CD4-positive, alpha-beta T cell treated with Interleukin-1 beta for 1 hour (primary cell): ENCODE data around the gene MORC3.
"Not testable (repeated sequence)": the region's sequence is repeated elsewhere in the genome, so short reads cannot be mapped to it uniquely, and the experiment has no call there.

Experiments
- DNase-seq, 2 donors: peaks; one replicate each; pipeline ENCODE4 v3.0.0-alpha.2; 2020 to 2022

Gene MORC3

DNA sequence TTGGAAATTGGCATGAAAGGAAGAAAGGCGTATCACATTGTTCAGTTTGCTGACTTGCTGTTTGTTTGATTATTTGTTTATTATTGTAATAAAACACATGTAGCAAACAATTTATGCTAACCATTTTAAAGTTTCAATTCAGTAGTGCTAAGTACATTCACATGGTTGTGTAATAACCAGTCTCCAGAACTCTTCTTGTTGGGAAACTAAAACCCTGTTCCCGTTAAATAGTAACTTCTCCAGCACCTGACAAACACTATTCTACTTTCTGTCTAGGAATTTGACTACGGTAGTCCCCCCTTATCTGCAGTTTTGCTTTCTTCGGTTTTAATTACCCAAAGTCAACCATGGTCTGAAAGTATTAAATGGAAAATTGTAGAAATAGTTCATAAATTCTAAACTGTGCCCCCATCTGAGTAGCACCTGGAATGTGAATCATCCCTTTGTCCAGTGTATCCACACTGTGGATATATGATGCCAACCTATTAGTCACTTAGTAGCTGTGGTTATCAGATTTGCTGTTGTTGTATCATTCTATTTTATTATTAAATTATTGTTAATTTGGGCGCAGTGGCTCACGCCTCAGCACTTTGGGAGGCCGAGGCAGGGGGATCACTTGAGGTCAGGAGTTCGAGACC is 5.5 kb downstream of the MORC3 start:
- DNase-seq, result no peak

DNA sequence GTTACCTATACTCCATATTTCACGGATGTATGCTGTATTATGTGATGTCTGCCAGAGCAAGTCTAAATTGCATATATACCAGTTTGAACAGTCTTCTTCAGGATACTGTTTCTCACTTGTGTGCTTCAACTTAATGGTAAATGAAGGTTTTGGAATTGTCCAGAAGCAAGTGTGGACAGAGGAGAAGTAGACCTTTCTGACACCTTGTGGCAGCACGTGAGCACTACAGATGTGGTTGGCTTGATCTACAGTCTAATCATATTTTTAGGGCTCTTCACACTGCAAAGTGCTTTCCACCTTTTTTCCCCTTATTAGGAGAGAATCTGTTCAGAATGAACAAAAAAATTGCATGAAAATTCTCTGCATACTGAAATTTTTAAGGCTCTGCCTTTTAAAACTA is 10.9 kb downstream of the MORC3 start:
- peak; percentile 59 to 60 for DNase-seq

DNA sequence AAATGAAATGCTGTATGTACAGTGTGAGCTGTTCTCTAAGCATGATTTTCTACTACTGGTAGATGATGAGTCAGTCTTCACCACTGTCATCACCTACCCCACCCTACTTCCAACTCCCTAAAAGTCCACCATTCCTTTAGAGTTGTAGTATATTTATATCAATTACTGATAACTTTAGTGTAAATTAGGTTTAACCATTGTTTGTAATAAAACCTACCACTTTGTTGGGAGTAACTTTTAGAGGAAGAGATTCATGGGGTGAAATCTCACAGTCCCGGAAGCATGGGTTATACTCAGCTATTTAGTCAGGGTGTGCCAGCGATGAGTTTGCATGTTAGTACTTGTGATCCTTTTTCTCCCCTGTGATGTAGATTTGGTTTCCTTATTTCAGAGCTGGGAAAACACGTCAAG is 17.1 kb downstream of the MORC3 start:
- no peak for DNase-seq

DNA sequence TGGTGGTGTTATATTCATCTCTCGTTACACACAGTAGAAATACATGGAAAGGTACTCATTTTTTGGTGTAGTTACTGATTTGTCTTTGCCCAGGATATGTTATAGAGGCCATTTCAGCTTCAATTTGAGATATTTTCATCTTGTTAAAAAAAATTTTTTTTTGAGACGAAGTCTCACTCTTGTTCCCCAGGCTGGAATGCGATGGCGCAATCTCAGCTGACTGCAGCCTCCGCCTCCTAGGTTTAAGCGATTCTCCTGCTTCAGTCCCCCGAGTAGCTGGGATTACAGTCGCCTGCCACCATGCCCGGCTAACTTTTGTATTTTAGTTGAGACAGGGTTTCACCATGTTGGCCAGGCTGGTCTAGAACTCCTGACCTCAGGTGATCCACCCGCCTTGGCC is 19.0 kb downstream of the MORC3 start:
- no peak for DNase-seq

DNA sequence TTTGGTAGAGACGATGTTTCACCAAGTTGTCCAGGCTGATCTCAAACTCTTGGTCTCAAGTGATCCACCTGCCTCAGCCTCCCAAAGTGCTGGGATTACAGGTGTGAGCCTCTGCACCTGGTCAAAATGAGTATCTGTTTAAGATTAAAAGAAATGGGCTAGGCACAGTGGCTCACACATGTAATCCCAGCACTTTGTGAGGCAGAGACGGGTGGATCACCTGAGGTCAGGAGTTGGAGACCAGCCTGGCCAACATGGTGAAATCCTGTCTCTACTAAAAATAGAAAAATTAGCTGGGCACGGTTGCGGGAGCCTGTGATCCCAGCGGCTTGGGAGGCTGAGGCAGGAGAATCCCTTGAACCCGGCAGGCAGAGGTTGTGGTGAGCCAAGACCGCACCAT is 22.6 kb downstream of the MORC3 start:
- not testable (repeated sequence) for DNase-seq

DNA sequence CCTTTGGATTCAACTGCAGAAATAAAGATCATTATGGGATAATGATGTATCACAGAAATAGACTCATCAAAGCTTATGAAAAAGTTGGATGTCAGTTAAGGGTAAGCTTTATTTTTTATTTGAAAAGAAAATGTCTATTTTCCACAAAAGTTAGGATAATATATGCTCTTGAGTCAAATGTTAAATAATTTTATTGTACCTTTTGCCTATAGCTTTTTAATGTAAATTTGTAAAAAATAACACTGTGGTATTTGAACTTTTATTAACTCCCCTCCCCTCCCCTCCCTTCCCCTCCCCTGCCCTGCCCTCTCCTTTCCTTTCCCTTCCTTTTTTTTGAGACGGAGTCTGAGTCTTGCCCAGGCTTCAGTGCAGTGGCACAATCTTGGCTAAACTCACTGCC is 24.9 kb downstream of the MORC3 start:
- DNase-seq, result no peak

DNA sequence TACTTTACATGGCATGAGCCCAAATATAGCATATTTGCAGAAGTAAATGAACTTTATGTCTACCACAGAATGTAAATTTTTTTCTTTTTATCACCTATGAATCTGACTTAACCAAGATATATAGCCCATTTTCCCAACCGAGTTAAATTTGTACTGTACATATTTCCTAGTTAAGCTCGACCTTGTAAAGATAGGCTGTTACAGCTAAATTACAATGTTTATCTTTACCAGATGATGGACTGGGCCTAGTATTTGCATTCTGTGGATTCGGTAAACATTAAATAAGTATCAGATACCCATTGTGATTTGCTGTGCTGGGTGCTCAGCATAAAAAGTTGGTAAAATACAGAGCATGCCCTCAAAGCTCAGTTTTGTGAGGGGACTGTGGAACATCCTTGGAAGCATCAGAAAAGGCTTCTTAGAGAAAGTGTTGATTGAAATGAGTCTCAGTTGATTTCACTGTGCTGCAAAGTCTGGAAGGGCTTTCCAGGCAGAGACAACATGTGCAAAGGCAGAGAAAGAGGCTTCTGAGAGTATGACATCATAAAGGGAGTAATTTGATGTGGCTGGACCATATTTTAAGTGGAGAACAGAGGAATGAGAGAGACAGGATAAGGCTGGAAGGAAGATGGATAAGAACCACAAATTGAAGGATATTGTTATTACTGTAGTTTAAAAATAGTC is 27.4 kb downstream of the MORC3 start:
- DNase-seq, result no peak

DNA sequence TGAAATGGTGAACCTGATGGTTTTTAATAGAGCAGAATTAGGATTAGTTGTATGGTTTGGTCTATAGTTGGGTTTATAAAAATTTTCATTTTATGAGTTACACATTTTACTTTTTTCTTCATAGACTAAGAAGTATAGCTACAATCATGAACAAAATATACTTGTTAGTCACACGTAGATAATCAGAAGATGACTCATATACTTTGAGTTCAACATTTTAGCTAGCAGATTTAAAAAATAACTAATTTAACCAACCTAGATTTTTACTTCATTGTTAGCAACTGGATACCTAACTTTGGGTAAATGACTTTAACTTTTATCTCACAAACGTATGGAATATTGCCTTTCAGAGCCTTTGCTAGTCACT is 27.9 kb downstream of the MORC3 start:
- DNase-seq, result no peak

DNA sequence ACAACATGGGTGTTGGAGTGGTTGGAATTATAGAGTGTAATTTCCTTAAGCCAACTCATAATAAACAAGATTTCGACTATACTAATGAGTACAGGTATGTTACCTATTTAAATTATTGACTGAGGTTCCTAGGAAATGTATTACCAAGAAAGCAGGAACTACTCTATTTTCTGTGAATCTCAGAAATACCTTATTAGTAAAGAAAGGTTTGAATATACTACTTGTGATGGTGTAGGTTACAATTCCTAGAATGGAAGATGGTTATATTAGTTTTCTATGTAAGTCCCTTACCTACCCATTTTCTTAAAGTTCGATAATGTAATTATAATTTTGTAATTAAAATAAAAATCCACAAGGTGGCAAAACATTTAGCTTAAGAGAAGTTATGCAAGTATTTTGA is 29.3 kb downstream of the MORC3 start:
- DNase-seq, result no peak

DNA sequence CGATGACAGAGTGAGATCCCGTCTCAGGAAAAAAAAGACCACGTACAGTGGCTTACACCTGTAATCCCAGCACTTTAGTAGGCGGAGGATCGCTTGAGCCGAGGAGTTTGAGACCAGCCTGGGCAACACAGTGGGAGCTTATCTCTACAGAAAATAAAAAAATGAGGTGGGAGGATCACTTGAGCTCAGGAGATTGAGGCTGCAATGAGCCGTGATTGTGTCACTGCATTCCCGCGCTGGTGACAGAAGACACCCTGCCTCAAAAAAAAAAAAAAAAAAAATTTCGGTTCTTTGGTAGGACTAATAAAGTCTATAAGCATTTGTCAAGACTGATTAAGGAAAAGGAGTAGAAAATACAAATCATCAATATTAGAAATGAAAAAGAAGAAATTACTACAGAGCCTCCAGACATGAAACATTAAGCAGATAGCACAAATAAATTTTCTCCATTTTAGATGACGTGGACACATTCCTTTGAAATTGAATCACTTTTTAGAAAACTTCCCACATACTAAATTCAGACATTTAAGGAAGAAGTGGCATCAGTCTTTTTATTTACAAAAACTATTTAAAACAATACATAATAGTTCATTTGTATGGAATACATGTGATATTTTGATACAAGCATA is 30.4 kb downstream of the MORC3 start:
- DNase-seq, result no peak

DNA sequence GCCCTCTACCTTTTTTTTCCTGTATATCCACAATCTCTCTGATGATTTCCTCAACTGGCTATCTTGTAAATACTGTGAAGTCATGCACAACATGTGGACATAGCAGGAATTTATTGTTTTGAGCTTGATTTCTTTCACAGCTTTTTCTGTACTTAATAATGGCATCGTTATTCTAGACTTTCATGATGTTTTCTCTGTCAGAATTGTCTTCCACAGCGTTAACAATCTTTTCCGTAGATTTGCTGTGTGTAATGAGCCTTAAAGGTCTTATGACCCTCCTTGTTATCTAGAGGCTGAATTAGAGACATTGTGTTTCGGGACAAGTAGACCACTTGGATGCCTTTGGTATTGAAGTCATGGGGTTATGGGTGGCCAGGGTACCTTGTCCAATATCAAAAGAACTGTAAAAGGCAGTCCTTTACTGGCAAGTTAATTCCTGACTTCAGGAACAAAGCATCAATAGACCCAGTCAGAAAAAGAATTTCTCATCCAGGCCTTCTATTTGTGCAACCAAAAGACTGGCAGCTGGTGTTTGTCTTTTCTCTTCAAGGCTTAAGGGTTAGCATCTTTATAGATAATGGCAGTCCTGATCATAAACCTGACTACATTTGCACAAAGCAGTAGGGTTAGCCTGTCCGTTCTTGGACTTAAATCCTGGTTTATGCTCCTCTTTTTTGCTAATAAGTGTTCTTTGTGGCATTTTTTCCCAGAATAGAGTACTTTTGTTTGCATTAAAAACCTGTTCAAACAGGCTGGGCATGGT is 35.1 kb downstream of the MORC3 start:
- DNase-seq, result no peak

DNA sequence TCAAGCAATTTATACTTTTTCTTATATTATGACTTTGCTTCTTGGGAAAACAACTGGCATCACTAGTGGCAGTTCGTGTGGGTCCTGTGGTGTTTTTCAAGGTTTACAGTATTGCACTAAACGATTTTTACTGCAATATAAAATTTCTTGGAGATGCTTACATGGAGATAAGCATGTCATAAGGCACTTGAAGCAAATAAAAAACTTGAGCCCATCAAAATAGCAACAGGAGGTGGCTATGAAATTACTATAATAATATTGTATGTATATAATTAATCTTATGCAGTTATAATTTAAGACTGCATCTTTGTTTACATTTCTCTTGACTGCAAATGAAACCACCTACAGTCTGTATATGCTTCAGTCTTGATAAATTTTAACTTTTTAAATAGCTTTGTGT is 35.9 kb downstream of the MORC3 start:
- DNase-seq, result no peak

DNA sequence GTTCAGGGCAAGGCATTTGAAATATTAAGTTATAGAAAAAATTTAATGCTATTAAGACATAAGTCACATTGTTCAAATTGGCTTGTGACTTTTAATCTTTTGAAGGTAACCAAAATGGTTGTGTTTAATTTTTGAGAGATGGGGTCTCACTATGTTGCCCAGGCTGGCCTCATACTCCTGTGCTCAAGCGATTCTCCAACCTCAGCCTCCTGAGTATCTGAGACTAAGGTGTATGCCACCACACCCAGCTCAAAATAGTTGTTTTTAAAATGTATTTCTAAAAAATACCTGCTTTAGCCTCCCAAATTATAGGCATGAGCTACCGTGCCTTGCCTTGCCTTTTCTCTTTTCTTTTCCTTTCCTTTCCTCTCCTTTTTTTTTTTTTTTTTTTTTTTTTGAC is 39.2 kb downstream of the MORC3 start:
- no peak for DNase-seq

DNA sequence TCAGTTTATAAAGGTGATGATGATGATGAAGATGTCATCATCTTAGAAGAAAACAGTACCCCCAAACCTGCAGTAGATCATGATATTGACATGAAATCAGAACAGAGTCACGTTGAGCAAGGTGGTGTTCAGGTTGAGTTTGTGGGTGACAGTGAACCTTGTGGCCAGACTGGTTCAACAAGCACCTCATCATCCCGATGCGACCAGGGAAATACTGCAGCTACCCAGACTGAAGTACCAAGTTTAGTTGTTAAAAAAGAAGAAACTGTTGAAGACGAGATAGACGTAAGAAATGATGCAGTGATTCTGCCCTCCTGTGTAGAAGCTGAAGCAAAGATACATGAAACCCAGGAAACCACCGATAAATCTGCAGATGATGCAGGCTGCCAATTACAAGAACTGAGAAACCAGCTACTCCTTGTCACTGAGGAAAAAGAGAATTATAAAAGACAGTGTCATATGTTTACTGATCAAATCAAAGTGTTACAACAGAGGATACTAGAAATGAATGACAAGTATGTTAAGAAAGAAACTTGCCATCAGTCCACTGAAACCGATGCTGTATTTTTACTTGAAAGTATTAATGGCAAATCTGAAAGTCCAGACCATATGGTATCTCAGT is 49.2 kb downstream of the MORC3 start:
- no peak for DNase-seq

DNA sequence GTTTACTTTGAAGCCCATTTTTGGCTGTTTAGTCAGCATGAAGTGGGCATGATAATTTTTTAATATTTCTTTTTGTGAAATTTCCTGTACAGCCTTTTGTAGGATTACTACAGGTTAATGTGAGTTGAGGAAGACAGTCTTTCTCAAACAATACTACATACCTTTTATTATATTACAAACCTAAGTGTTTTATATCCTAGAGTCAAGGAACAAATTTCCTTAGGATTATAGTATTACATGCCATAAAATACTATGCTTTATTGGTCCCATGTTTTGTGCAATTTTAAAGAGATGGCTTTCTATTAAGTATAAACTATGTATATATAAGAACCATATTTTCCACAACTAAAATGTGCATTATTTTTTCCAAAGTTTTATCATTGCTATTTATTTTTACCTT is 56.0 kb downstream of the MORC3 start:
- no peak for DNase-seq

DNA sequence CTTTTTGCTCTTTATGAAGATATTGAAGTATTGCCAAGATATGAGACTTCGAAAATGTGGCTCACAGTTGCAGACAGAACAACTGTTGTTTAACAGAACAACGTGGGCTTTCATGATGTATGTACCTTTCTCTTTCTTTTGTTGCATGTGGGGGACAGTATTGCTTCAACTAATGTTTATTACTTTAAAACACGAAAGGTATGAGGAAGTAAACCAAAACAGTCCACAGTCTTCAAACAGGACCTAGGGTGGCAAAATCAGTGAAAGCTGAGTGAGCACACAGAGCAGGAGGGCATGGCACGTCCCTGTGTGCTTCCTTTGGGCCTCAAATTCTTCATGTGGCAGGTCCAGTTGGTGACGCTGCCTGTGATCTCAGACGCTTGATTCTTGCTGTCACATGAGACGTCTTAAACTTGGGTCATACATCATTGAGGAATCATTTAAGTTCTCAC is 57.4 kb downstream of the MORC3 start:
- DNase-seq, result no peak

DNA sequence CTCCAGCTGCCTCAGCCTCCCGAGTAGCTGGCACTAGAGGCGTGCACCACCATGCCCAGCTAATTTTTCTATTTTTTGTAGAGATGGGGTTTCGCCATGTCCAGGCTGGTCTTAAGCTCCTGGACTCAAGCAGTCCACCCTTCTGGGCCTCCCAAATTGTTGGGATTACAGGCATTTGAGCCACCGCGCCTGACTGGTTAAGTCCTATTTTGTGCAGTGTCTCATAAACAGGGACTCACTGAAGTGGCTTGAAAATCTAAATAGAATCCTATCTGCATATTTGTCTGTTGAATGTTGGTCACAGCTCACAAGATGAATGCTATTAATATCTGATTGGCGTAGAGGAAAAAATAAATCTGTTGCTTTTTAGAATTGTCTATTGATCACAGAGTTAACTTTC is 59.3 kb downstream of the MORC3 start:
- no peak for DNase-seq

DNA sequence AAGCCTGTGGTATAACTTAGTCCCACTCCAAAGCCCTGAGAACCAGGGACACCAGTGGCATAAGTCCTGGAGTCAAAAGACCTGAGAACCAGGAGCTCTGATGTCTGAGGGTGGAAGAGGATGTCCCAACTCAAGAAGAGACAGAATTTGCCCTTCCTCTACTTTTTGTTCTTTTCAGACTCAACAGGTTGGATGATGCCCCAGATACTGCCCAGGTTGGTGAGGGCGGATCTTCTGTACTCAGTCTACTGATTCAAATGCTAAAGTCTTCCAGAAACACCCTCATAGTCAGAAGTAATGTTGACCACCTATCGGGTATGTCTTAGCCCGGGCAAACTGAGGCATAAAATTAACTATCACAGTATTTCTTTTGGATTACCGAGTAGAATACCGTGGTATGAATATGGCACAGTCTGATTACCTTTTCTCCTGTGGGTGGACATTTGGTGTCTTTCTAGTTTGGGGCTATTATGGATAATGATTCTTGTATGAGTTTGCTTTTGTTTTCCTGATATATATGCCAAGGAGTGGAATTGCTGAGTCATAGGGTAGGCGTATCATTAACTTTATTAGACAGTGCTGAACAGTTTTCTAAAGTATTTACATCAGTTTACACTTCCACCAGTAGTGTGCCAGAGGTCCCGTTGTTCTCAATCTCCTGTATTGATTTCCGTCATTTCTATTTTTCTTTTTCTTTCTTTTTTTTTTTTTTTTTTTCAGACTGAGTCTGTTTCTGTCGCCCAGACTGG is 62.0 kb downstream of the MORC3 start:
- DNase-seq, result no peak

DNA sequence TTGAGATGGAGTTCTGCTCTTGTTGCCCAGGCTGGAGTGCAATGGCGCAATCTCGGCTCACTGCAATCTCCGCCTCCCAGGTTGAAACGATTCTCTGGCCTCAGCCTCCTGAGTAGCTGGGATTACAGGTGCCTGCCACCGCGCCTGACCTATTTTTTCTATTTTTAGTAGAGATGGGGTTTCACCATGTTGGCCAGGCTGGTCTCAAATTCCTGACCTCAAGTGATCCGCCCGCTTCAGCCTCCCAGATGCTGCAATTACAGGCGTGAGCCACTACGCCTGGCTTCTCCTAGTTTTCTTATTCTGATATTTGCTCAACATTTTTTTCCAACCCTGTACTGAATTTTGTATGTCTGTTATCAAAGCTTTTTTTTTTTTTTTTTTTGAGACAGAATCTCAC is 62.7 kb downstream of the MORC3 start:
- DNase-seq, result not testable (repeated sequence)

DNA sequence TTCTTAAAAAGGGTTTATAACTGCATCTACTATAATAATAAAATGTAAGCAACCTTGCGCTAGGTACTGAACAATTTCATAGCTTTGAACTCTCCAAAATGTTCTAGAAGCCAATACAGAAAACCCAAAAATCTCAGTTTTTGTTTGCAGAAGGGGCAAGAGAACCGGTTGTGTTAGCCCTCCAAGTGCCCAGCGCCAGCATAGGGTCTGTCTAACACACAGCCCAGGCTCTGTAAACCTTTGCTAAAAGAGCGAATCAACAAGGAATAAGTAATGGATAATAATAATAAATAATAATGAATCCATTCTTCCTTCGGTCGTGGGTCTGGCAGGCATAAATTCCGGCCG is 64.9 kb downstream of the MORC3 start:
- no peak for DNase-seq

DNA sequence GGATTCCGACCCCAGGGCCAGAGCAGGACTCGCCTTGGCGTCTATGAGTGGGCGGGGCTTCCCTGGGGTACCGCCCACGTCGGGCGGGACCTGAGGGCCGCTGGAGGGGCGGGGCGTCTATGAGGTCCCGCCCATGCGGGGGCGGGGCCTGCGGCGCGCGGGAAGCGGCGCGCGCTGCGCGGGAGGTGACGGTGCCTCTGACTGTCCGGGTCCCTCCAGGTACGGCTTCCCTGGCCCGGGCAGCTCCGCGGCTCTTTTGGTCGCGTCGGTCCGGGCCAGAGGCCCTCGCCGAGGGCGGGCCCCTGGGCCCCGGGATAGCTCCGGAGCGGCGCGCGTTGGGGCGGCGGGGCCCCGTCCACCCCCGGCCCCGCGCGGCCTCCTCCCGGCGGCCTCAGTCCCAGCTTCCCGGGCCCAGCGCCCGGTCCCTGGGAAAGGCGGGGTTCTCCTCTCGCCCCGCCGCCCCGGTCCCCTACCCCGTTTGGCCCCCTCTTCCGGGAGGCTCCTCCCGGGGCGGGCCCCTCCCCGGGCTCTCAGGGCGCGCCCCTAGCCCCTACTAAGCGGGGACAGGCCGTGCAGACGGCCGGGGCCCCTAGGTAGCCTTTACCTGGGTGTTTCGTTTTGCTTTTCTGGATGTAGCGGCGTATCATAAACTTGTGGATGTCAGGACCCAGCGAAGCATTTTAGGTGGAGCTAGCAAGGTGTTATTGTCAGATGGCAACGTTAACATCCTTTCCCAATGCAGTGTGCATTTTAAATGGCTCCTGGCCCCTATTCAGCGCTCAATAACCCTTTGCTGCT is 65.4 kb downstream of the MORC3 start, which contains the start of gene CHAF1B:
CHAF1B (plus strand) TSS at position 160 of the 798 bp plus-strand sequence. CDS start 745 bp downstream, outside the sequence.
- DNase-seq, result peak; percentile 80 to 85
